Jurkat, Clone E6-1 (cell line): ENCODE data around the gene UBE2H.
"Not testable (repeated sequence)": the region's sequence is repeated elsewhere in the genome, so short reads cannot be mapped to it uniquely, and the experiment has no call there.

Source experiments
- DNase-seq: peaks from one replicate; pipeline ENCODE4 v3.0.0-alpha.2; 2011; ENCODE audit warnings: low read depth, low spot score
- H3K4me3 ChIP-seq: 2 replicates; pipeline ENCODE4 v1.5.1; 2011; ENCODE audit warnings: mild to moderate bottlenecking, low read length, control low read depth, moderate library complexity

The UBE2H gene

GRCh38 chr7:129801882-129802281 lies 150.9 kb downstream of the UBE2H start:
- peak; percentile 29 for DNase-seq
- H3K4me3 ChIP-seq, result no peak overlapping the region

DNA sequence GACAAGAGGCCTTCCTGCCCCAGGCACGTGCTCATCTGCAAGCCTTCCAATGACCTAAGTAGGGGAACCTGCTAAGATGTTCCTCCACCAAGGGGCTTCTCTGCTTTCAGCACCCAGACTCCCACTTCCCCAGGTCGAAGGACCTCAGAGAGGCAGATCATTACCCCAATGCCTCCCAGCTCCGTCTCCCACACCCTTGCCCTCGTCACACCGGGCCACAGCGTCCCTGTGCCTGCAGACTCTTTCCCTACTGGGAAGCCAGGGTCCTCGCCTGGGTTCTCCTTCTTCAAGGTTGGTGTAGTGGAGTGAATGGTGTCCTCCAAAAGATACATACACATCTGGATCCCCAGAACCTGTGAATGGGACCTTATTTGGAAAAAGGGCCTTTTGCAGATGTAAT lies 151.9 kb downstream of the UBE2H start:
- no peak for DNase-seq
- no peak overlapping the region for H3K4me3 ChIP-seq

- DNase-seq, result no peak
- H3K4me3 ChIP-seq, result no peak overlapping the region
Measured at GRCh38 chr7:129799350-129799955, 153.3 kb downstream of the UBE2H start.

- H3K4me3 ChIP-seq, result no peak overlapping the region
- no peak for DNase-seq
Measured at GRCh38 chr7:129798616-129799349, 154.0 kb downstream of the UBE2H start.

DNA sequence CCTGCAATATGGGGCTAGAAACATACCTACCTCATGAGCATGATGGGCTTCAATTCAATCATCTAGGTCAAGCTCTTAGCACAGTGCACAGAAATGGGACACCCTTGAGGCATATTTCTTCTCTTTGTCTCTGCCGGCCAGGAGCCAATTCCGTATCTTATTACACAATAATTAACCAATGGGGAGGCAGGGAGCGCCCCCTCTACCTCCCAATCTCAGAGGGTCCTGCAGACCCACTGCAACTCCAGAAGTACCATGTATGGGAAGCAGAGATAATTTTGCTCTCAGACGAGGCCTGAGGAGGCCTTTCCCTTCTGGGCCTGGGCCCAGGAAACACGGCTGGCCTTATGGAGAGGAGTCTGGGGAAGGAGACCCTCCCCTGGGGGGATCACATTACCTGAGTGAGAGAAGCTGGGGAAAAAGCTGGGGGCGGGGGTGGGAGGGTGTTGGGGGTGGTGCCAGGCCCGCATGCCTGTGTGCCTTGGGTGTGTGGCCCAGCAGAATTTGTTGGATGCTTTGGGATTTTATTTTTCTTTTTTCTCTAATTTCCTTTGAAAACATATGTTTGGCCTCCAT lies 155.5 kb downstream of the UBE2H start:
- no peak overlapping the region for H3K4me3 ChIP-seq
- no peak for DNase-seq

GRCh38 chr7:129796186-129796775 lies 156.5 kb downstream of the UBE2H start:
- no peak overlapping the region for H3K4me3 ChIP-seq
- DNase-seq, result no peak

DNA sequence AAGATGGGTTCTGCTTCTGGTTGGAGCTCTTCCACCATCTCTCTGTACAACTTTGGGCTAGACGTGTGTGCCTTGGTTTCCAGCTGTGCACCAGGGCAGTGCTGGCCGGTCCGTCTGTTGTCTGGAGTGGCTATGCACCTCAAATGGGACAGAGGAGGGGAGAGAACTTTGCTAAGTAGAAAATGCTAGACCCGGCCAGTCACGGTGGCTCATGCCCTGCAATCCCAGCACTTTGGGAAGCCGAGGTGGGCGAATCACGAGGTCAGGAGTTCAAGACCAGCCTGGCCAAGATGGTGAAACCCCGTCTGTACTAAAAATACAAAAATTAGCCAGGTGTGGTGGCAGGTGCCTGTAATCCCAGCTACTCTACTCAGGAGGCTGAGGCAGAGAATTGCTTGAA lies 158.3 kb downstream of the UBE2H start:
- not testable (repeated sequence) for DNase-seq, H3K4me3 ChIP-seq

DNA sequence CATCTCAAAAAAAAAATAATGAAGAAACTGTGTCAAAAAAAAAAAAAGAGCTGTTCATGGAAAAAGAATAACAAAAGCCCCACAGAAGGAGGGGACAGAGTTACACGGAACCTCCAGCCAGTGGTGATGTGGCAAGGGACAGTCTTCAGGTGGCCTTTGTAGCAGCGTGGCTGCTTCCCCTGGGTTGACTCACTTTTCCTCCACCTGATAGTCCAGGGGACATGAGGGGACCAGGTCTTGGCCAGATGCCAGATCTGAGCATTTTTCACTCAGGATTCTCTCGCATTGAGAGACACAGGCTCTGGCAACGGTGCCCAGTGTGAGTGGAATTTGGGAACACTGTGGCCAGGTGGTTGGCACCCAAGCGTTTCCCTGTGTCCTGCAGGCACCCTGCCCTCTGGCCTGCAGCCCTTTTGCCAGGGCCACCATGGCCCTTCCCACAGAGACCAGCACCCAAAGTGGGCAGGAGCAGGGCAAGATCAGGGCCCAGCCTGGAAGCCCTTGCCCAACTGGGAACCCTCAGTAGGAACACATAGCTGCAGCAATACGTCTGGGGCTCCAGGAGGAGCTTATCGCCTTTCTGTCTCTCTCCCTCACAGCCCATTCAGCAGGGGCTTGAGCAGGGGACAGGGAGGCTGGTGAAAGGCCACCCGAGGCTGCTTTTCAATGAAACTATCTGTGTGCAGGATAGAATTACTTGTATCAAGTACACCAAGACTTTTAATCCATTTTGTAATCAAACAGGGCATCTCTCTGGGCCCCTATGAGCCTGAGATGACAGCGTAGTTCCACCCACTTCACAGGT lies 159.1 kb downstream of the UBE2H start:
- DNase-seq, result no peak
- H3K4me3 ChIP-seq, result no peak overlapping the region

DNA sequence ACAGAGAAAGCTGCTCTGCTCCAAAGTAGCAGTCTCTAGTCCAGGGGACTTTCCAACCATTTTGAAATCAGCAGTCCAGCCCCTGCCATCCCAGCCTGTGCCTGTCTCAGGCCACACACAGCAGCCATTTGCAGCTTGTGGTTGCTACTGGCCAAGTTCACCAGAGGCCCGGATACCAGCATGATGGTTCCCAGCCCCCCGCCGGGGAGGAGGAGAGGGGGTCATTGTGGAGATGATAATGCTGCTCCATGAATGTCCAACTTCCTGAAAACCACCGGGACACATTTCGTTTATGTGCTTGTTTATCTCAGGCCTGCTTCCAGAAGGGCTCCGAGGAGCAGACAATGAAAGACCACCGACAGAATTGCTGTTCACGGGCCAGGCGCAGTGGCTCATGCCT lies 160.0 kb downstream of the UBE2H start:
- no peak overlapping the region for H3K4me3 ChIP-seq
- no peak for DNase-seq

DNA sequence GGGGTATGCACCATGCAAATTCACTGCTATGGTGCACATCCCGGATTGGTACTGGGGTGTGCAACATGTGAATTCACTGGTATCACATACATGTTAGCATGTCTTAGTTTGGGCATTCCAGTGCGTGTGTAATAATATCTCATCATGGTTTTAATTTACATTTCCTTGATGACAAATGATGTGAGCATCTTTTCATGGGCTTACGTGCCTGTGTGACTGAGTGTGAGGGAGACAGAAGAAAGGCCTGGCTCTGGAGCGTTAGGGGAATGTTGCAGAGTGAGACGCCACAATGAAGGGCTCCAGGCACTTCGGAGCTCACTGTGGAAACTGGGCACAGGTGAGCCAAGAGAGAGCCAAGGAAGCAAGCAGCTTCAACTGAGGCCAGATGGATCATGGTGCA lies 162.6 kb downstream of the UBE2H start:
- no peak for DNase-seq
- no peak overlapping the region for H3K4me3 ChIP-seq

DNA sequence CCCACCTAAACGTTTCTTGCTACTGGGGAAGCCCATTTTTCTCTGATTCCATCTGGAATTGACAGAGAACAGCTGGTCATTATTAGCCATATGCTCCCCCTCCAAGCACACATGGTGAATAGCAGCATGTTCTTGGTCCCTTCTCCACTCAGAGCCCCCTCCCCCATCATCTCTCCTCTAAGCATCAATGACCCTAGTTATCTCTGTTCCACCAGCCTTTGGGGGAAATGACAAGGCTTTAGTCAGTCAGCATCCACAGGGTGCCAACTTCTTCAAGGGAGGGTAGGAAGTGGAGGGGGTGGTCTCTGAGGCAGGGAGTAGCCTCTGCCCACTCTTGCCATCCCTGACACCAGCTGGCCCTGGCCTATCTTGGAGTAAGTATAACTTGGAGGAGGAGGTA lies 163.1 kb downstream of the UBE2H start:
- no peak for DNase-seq

DNA sequence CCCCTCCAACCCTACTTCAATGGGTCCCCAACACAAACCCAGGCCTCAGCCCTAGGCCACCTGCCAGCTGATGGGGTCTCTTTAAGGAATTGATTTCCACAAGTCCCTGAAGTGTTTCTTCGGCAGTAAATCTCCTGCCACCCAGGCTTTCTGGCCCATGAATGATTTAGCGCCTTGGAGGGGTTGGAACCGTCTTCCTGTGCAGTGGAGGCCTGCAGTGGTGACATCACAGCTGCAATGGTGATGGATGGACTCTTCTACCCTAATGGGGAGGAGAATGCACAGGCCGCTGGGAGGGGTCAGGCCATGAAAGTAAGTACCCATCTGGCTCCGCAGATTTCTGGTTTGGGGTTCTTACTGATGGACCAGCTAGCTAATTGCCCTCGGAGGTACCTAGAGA lies 163.8 kb downstream of the UBE2H start:
- DNase-seq, result no peak
- no peak overlapping the region for H3K4me3 ChIP-seq

More for the DNA sequence above, 163.1 kb downstream of the UBE2H start:
- H3K4me3 ChIP-seq, result no peak overlapping the region

DNA sequence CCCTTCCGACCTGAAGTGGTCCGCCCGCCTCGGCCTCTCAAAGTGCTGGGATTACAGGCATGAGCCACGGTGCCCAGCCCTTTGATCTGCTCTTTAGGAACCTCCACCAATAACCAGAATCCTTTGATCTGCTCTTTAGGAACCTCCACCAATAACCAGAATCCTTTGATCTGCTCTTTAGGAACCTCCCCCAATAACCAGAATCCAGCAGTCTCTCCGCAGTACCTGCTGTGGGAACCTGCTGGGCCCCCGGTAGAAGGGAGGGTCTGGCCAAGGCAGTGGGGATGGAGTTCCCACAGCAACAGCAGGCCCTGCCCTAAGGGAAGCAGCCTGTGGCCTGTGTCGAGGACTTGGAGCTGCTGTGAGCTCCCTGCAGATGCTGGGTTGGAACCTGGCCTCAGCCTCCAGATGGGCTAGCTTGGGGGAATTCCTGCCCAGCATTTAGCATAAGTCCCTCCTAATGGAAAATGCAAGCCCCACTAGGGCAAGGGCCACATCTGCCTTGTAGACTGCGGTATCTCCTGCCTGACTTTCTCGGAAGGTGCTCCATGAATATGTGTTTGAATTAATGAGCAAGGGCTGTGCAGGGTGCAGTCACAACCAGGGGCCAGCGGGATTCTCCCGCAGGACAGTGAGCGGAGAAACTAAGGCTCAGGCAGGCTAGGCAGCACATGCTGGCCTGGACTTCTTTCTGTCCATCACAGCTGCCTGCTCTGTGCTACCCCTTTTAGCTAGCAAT lies 165.8 kb downstream of the UBE2H start:
- no peak for DNase-seq
- H3K4me3 ChIP-seq, result no peak overlapping the region

DNA sequence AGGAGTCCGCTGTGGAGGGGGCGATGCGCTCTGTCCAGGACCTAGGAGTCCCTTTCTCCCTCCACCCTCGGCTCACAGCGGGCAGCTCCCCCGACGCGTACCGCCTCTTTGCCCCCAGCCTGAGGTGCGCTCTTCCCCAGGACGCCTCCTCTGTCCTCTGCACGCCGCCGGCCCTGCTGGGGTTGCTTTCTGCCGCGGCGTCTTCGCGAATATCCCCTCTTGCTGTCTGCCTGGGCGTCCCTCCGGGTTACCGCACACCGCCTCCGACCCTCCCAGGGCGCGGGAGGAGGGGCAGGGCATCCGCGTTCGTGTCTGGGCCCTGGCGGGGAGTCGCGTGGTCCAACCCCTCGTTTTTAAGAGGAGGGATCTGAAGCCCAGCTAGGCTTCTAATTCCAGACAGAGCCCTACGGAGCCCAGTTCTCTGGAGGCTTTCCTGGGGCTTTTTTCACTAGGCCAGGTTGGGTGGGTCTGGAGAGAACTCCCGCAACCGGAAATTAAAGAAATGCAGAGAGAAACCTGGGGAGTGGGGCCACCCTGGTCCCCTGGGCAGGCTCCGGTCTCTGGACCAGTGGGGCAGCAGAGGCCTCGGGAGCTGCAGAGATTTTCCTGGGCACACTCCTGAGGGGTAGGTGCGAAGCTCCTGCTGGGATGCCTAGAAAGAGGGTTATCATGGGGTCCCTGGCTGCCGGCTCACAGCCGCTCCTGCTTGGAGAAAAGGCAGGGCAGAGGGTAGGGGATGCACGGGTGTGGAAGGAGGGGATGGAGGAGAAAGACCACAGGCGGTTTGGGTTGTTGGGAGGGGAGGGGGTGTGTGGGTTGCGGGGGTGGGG lies 166.9 kb downstream of the UBE2H start:
- DNase-seq, result no peak
- peak overlapping the region; percentile 9 for H3K4me3 ChIP-seq

DNA sequence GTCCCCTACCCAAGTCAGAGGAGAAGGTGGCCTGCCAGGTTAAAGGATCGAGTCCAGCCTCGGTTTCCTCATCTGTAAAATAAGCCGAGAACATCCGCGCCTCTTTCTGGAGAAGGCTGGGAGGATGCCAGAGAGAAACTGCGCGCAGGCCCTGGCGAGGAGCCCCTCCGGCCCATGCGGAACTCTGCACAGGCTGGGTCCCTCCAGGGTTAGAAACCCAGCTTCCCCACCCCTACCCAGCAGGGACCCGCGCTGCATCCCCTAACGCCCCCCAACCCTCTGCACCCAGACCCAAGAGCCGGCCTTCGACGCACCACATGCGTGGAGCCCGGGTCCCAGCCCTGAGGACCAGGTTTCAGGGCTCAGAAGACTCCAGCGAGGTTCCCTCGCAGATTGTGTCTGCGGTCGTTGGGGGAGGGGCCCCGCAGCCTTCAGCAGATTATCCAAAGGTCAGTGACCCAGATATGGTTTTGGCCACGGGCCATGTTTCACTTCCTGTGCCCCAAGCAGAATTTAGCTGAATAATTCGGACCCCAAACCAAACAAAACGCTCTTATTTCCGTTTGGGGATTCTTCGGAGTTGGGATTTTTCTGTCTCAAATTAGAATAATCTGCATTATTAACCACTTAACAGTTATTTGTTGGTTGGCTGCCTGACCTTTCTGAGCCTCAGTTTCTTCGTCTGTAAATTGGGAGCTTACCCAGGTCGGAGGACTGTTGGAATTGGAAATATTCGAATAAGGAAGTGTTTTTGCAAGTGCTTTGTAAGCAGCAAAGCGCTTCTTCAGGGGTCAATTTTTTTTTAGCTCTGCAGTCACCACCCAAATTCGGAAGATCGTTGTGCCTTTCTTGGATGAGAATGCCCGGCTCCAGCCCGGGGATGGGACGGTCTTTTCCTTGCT lies 167.7 kb downstream of the UBE2H start:
- no peak overlapping the region for H3K4me3 ChIP-seq
- no peak for DNase-seq

- no peak overlapping the region for H3K4me3 ChIP-seq
- no peak for DNase-seq
Measured at GRCh38 chr7:129784437-129784782, 168.3 kb downstream of the UBE2H start.

DNA sequence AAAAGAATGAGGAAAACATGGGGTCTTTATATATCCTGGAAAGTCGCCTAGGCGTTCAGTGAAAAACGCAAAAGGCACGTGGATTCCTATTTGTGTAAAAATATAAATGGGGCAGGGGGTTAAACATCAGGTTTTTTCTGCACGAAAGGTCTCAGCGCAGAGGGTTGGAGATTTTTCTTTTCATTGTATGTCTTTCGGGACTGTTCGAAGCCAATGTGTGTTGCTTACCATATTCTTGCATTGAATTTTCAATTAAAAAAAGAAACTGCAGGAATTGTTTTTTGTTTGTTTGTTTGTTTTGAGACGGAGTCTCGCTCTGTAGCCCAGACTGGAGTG lies 169.2 kb downstream of the UBE2H start:
- no peak overlapping the region for H3K4me3 ChIP-seq
- no peak for DNase-seq
